NCI-H146 treated with DMSO at 0.1 percent for 48 hours (cell line): ENCODE data around the gene C1QL1.
A peak's percentile ranks its signal among the peaks of the same experiment; 100 is the strongest.

Experiments
- DNase-seq: peaks from one replicate; lab custom pipeline; 2025; ENCODE audit not compliant: unreplicated experiment; lab: John Stamatoyannopoulos, UW

Gene C1QL1

GRCh38 chr17:44968225-44969143, at the start of gene C1QL1:
Gene C1QL1 (minus strand): TSS chr17:44968303. CDS start chr17:44968048, 255 bp downstream.
- DNase-seq, result peak; percentile 72

DNA sequence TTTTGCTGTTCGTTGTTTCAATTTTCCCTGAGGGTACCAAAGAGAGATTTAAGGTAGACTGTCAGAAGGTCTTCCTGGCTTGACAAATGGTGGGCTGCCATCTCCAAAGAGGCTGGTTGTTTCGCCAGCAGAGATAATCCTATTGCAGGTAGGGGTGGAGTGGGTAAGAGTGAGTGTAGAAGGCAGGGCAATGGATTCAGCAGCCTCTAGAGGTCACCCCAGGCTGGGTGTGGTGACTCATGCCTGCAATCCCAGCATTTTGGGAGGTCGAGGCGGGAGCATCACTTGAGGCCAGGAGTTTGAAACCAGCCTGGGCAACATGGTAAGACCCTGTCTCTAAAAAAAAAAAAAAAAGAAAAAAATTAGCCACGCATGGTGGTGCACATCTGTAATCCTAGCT, 48.7 kb upstream of the C1QL1 start:
- DNase-seq, result no peak

DNA sequence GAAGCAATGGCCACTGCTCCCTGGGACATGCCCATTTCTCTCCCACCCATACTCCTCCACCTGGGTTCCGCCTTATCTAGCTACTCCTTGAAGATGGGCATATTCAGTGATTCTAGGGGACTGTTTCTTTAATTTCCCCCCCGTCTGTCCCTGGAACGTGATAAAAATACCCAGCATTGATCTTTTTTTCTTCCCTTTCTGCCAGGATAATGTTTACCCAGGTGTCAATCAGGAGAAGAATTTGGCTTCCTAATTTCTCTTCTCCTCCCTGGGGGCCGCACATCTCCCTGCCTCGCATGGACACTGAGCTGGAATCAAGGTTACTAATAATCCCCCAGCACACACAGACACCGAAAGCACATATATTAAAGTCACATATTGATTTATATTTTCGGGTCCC, 48.1 kb upstream of the C1QL1 start:
- DNase-seq, result no peak

DNA sequence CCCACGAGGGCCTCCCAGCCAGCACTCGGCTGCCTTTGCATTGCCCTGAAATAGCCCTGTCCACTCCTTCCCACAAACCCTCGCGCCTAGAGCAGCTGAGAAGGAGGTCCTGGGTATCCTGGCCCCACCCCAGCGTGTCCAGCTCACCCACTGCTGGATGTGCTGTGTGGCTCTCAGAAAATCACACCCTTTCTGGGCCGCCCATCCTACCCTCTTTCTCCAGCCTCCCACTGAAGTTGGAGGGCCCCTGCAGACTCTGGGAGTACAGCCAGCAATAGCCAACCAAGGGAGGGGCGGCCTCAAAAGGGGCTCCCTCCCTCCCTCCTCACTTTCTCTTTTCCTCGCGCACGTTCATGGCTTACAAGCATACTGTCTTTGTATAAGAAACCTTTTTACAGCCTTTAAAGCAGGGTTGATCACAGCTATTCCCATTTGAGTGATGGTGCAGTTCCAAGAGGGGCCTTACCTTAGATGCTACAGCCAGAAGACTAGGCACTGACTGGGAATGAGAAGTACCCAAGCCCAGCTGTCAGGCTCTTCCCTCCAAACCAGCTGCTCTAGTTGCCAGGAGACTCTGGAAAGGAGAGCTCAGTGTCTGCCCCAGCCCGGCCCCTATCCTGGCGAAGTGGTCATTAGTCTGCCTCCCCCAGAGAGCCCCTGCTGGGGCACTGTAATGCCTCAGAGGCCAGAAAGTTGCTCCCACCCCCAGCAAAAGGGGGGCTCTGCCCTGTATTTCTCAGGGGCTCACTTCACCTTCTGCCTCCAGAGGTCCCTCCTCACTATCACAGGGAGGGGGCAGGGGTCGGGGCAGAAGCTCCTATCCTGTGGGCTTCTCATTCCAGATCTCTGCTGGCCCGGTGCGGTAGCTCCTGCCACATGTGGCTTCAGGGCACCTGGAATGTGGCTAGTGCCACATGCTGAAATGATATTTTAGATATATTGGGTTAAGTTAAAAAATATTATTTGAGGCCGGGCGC, 45.2 kb upstream of the C1QL1 start:
- peak; percentile 58 for DNase-seq

GRCh38 chr17:45011767-45012166, 43.7 kb upstream of the C1QL1 start:
- DNase-seq, result no peak

DNA sequence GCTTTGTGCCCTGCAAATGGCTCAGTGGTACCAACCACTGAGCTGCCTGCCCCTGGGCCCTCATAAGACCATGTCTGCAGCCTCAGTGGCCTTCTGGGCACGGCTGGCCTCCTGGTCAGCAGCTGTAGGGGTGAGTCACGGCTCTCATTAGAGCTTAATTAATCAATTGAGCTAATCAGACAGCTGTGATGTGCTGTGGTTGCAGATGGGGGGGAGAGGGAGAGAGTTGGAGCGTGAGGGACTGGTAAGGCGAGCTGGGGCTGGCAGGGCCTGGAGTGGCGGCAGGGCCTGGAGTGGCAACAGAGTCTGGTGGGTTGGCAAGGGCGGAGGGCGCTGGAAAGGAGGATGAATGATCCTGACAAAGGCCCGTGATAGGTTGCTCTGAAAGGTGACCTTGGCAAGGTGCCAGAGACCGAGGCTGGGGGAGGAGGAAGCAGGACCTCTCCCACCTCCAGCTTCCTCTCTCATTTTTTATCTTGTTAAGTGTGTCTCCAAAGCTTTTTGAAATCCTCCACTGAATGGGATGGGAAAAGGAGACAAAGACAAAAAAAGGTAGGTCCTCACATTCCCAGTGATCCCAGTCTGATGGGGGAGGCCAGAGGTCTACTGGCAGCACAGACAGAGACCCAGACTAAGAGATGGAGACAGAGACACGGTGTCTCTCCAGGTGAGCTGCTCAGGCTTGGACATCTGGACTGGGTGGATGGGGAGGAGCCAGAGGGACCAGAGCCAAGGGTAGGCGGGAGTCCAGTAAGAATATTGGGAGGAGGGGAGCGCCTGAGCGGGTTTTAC, 41.8 kb upstream of the C1QL1 start:
- DNase-seq, result no peak

GRCh38 chr17:45008216-45008615, 40.1 kb upstream of the C1QL1 start:
- no peak for DNase-seq

DNA sequence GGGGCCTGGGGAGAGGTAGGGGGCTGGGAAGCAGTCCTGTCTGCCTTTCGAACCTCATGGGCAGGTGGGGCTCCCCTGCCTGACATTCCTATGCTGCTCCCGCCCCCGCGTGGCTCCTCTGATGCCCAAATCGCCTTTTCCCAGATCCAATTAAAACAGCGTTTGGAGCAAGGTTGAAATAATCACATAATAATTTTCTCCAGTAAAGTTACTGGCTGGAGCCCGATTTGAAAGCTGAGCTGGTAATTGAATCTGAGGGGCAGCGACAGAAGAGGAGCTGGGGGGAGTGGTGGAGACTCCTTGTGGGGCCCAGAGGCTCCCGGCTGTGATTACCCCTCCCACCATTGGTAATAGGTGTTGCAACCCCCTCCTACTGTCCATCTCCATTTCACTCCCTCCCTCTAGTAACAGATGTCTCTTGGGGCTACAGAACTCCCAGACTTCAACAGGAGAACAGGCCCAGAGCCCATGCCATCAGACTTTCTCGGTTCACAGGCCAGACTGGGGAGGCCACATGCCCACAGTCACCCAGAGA, 38.9 kb upstream of the C1QL1 start:
- DNase-seq, result no peak

GRCh38 chr17:45005700-45006099, 37.6 kb upstream of the C1QL1 start:
- no peak for DNase-seq

DNA sequence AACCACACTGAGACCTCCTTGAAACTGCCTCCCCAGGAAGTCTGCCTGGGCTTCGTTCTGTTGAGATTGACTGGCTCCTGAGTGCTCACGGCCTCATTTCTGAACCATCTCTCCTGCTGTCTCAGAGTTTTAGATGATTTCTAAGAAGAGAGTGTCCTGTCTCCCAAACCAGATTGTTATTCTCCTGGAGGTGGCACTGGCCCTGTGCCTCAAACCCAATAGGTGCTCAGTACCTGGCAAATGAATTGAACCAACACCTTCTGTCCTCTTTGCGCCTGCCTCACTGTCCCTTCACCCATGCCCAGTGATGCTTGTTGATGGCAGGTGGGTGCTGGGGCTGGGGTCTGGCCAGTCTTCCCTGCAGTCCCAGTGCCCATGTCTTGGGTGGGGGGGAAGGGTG, 36.3 kb upstream of the C1QL1 start:
- no peak for DNase-seq

GRCh38 chr17:45003877-45004276, 35.8 kb upstream of the C1QL1 start:
- no peak for DNase-seq

- DNase-seq, result peak; percentile 83
Measured at GRCh38 chr17:45001310-45001709, 33.2 kb upstream of the C1QL1 start.

DNA sequence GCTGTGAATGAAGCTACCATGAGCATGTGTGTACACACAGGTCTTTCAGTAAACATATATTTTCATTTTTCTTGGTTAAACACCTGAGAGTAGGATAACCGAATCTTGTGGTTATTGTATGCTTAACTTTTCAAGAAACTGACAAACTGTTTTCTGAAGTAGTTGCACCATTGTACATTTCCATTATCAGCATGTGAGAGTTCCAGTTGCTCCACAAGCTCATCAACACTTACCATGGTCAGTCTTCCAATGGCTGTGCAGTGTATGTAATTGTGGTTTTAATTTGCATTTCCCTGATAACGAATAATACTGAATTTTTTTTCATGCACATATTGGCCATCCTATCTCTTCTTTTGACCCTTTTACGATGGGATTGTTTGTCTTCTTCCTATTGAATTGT, 31.3 kb upstream of the C1QL1 start:
- no peak for DNase-seq

DNA sequence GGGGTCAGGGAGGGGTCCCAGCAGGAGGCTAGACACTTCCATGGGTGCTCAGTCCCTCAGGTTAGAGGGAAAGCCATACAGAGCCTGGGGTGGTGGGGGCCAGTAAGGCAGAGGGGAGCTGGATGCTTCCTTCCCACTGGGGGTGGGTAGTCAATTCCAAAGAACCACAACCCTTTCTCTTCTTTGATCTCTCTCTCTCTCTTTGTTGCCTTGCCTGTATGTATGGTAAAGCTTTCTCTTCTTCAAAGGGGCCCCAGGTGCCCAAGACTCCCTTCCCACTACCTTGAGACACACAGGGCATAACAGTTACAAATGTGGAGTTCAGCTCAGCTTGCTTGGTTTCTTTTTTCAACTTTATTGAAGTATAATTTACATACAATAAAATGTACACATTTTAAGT, 30.5 kb upstream of the C1QL1 start:
- DNase-seq, result no peak

DNA sequence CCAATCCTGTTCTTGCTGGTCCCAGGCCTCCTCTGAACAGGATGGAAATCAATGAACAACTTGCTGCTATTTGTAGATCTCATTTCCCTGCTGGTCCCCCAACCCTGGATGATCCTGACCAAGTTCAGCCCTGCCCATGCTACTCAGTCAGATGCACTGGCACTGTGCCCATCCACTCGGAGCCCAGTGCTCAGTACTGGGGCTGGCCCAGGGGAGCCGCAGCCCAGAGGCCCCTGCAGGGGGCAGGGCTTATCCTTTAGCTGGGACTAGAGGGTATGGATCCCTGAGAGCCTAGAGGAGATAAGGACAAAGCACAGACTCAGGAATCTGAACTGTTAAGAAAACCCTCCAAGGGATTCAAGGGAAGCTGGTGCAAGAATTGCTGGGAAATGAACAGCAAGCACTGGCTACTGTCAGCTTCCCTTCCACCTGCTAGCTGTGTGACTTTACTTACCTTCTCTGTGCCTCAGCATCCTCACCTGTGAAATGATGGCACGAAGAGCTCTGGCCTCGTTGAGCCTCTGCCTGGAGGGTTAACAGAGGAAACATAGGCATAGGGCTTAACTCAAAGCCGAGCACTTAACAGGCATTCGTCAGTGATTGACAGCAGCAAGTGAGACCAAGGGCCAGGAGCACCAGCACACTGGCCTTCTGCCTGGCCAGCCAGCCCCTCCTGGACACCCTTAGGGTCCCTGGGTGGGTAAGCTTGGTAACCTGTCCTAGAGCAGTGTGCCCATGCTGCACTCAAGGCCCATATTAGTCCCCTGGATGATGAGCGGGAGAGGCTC, 29.8 kb upstream of the C1QL1 start:
- no peak for DNase-seq

DNA sequence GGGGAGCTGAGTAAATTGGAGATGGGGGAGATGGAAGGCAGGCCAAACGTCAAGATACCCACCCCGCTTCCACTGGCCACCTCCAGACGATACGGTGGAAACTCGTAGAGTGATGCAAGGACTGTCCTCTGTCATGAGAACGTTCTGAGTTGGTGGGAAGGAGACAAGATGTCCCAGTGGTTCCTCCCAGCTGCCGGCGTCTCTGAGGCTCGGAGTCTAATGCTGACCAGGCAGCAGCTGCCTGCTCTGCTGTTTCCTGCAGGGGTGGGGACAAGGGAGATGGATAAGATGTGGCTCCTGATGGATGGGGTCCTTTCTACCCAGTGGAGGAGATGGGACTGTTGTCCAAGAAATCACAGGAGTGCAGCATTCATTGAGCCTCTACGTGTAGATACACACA, 28.2 kb upstream of the C1QL1 start:
- no peak for DNase-seq

DNA sequence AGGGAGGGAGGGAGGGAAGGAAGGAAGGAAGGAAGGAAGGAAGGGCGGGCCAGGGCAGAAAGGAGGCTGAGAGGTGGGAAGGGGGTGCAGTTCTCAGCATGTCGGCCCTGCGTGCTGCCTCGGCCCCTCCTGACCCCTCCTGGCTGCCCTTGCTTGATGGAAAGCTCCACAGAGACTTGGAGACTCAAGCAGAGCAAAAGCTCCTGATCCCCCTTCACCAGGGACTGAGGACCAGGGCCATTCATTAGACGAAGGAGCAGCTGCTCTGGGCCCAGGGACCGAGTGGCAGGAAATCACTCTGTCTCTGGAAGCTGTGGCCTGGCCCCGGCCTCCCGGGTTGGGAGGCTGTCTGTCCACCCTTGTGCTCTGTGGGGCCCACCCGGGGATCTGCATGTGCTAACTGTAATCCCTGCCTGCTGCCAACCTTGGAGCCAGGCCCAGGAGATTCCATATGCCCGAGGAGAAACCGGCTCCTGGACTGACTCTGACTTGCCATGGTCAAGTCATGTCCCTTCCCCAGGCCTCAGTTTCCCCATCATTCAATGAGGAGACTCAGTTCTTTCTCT, 27.4 kb upstream of the C1QL1 start:
- DNase-seq, result no peak

DNA sequence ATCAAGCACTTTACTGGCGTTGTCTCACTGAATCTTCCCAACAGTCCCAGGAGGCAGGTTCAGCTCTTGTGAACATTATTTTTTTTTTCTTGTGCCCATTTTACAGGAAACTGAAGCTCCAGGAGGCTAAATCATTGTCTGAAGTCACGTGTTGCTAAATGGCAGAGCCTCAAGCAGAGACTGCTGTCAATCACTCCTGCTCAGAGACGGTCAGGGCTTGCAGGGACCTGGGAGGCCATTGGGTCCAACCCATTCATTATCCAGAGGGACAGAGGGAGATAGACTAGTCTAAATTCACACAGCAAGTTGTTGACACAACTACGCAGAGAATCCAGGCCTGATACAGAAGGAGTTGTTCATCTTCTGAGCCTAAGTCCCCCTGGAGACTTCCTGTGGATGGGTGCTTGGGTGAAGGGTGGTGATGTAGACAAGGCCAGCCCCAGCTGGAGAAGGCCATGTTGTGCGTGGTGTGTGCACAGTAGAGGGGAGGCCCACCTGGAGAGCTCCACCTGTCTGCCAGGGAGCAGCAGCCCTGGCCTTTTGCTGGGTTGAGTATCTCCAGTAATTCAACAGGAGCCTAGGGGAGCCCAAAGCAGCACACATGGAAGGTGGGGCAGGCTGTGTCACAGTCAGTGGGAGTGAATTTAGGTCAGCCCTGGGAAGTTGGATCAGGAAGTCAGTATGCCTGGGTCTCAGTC, 24.3 kb upstream of the C1QL1 start:
- peak; percentile 69 for DNase-seq

GRCh38 chr17:44990994-44991393, 22.9 kb upstream of the C1QL1 start:
- DNase-seq, result no peak
